H1 (cell line): ENCODE results near the gene UXT. TPM values are rescaled to one million over a fixed set of nuclear protein-coding genes. Genes with fewer than 3 reads are reported as not detected.

Experiments used
- CBX5 ChIP-seq: fragments of 300-800, 300-1000 bp; sonication (generic); IDR thresholded peaks from 2 replicates; pipeline ENCODE4 v1.7.1; 2016; ENCODE audit warnings: antibody characterized with exemption, low read length, low read depth
- CHD1 ChIP-seq: IDR thresholded peaks from 2 replicates; pipeline ENCODE4 v1.6.1; 2012; ENCODE audit warnings: low read depth, low read length, improper control_type of control experiment
- CHD2 ChIP-seq: IDR thresholded peaks from 2 replicates; pipeline ENCODE4 v1.6.1; 2012; ENCODE audit warnings: low read length, improper control_type of control experiment
- CREB1 ChIP-seq: IDR thresholded peaks from 2 replicates; pipeline ENCODE4 v1.6.1; 2012; ENCODE audit warnings: inconsistent platforms
- EGR1 ChIP-seq: IDR thresholded peaks from 2 replicates; pipeline ENCODE4 v1.6.1; 2011; ENCODE audit warnings: low read depth, low read length, borderline replicate concordance
- EP300 ChIP-seq, 2 experiments: IDR thresholded peaks; 1 replicate in 1 of 2; 2 replicates in 1 of 2; pipeline ENCODE4 v1.6.1; 2011 to 2012; ENCODE audit warnings: low read depth in 2 of 2, low read length in 2 of 2, mild to moderate bottlenecking in 2 of 2, borderline replicate concordance in 1 of 2, inconsistent platforms in 1 of 2, moderate library complexity in 1 of 2
- HDAC2 ChIP-seq, 2 experiments: fragments of 300-600 bp in 1 of 2; sonication (generic) in 1 of 2; IDR thresholded peaks; 2 replicates each; pipeline ENCODE4 v1.6.1; 2011 to 2012; ENCODE audit warnings: low read depth in 2 of 2, low read length in 2 of 2, mild to moderate bottlenecking in 2 of 2, moderate library complexity in 2 of 2, borderline replicate concordance in 1 of 2, inconsistent platforms in 1 of 2
- JUND ChIP-seq: IDR thresholded peaks from 2 replicates; pipeline ENCODE4 v1.6.1; 2011; ENCODE audit warnings: mild to moderate bottlenecking, improper control_type of control experiment, low read length
- SIN3A ChIP-seq, 2 experiments: IDR thresholded peaks in 1 of 2; conservative IDR thresholded peaks in 1 of 2; 2 replicates each; pipeline ENCODE4 v1.6.1; 2011 to 2012; ENCODE audit warnings: low read length in 2 of 2, improper control_type of control experiment in 1 of 2, low read depth in 1 of 2, mild to moderate bottlenecking in 1 of 2
- SP4 ChIP-seq: IDR thresholded peaks from 2 replicates; pipeline ENCODE4 v1.6.1; 2012; ENCODE audit warnings: low read length, inconsistent platforms
- TAF7 ChIP-seq: optimal IDR thresholded peaks from 2 replicates; pipeline ENCODE3; 2011; ENCODE audit warnings: low read depth, mild to moderate bottlenecking, inconsistent platforms, low read length, moderate library complexity, borderline replicate concordance
- TBP ChIP-seq: IDR thresholded peaks from 2 replicates; pipeline ENCODE4 v1.6.1; 2011; ENCODE audit warnings: low read depth, low read length, improper control_type of control experiment
- polyA plus RNA-seq, 7 experiments: library from polyadenylated mRNA; depleted of rRNA in 3 of 7; stranded (reverse) in 5 of 7; unstranded in 2 of 7; fragments of >200 nt in 5 of 7; fragments of 200-250 nt in 2 of 7; gene quantifications; 1 replicate in 5 of 7; 2 replicates in 1 of 7; 4 replicates in 1 of 7; pipeline versions ENCODE4 v1.2.1 to v1.2.3, GENCODE V29; 2011 to 2013; ENCODE audit warnings: missing spikeins in 2 of 7, mixed read lengths in 2 of 7
- total RNA-seq: library from RNA; stranded (reverse); fragmentation: NEBNext Ultra II Directional; extraction: Animal tissue kit (Norgen Biotek cat#: 25700); gene quantifications from 2 replicates; pipeline ENCODE4 v1.2.1, GENCODE V29; 2021
- TF ChIP-seq, protein P1 (sequence below): IDR thresholded peaks from 2 replicates; pipeline ENCODE4 v1.6.1; 2012; ENCODE audit warnings: inconsistent platforms

The UXT gene
- total and polyA plus RNA-seq, 2 of the 8 experiments (the other 6 are each of a cell fraction or from before 2014, with no cell fraction given) = 69.4 to 116 TPM

- TF ChIP-seq, protein P1, sequence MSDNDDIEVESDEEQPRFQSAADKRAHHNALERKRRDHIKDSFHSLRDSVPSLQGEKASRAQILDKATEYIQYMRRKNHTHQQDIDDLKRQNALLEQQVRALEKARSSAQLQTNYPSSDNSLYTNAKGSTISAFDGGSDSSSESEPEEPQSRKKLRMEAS = peak; percentile 70
- peak; percentile 50 to 92; a peak in 2 of 4 replicates for TF ChIP-seq SIN3A (conservative IDR thresholded peaks at IDR 0.05 in 1 of 2, IDR thresholded peaks at IDR 0.05 in 1 of 2; ENCODE audit: low read depth in 1 of 2, low read length in 2 of 2)
- peak; percentile 92 for TF ChIP-seq CREB1
- TF ChIP-seq TBP = peak; percentile 68
- peak in 1 of 2 experiments; percentile 99; a peak in 2 of 3 replicates for TF ChIP-seq EP300 (IDR thresholded peaks at IDR 0.05; ENCODE audit: borderline replicate concordance in 1 of 2, low read depth in 2 of 2, low read length in 2 of 2)
- no peak for TF ChIP-seq HDAC2 (IDR thresholded peaks at IDR 0.05; ENCODE audit: borderline replicate concordance in 1 of 2, low read depth in 2 of 2, low read length in 2 of 2)
- peak; percentile 95 for TF ChIP-seq JUND
- TF ChIP-seq SP4 = no peak
- TF ChIP-seq CBX5 = no peak
- peak; percentile 94 for TF ChIP-seq EGR1
- TF ChIP-seq CHD1 = peak; percentile 90
- TF ChIP-seq CHD2 = peak; percentile 28; the same call in 1 of the 2 replicates
- TF ChIP-seq TAF7 = peak; percentile 73
Measured at GRCh38 chrX:47619486-47620302, 39.3 kb downstream of the UXT start, which contains the start of gene SYN1 (continued).
